HEK293 (cell line): ENCODE measurements around the gene CAPNS2.

Source experiments
- CTCF ChIP-seq: fragments of 450-650 bp; formaldehyde crosslinking; IDR thresholded peaks from 2 replicates; pipeline ENCODE4 v1.5.1; 2016; ENCODE audit warnings: missing biosample characterization, missing genetic modification characterization
- PRDM1 ChIP-seq: fragments of 450-650 bp; formaldehyde crosslinking; IDR thresholded peaks from 2 replicates; pipeline ENCODE4; 2016; ENCODE audit warnings: missing biosample characterization, missing genetic modification characterization
- SCRT1 ChIP-seq: fragments of 450-650 bp; formaldehyde crosslinking; IDR thresholded peaks from 2 replicates; pipeline ENCODE4 v1.5.1; 2016; ENCODE audit warnings: missing biosample characterization, missing genetic modification characterization, borderline replicate concordance
- ZBTB1 ChIP-seq: fragments of 450-650 bp; formaldehyde crosslinking; IDR thresholded peaks from 2 replicates; pipeline ENCODE4 v1.5.1; 2016; ENCODE audit warnings: missing biosample characterization, missing genetic modification characterization
- ZBTB44 ChIP-seq: fragments of 450-650 bp; IDR thresholded peaks from 2 replicates; pipeline ENCODE4 v1.5.1; 2018; ENCODE audit warnings: missing biosample characterization, mild to moderate bottlenecking, missing genetic modification characterization
- ZNF274 ChIP-seq, 2 experiments: fragments of 200-500 bp in 1 of 2; fragments of 450-650 bp in 1 of 2; sonication (Bioruptor generic) in 1 of 2; formaldehyde crosslinking in 1 of 2; IDR thresholded peaks; 2 replicates each; pipeline versions ENCODE4 v1.5.1 to v1.6.1; 2014 to 2016; ENCODE audit warnings: borderline replicate concordance in 1 of 2, inconsistent platforms in 1 of 2, low read length in 1 of 2, missing biosample characterization in 1 of 2, missing genetic modification characterization in 1 of 2
- ZNF292 ChIP-seq: fragments of 450-650 bp; formaldehyde crosslinking; IDR thresholded peaks from 2 replicates; pipeline ENCODE4 v1.5.1; 2016; ENCODE audit warnings: low read depth, missing biosample characterization, missing genetic modification characterization, borderline replicate concordance
- ZNF416 ChIP-seq: fragments of 450-650 bp; formaldehyde crosslinking; IDR thresholded peaks from 2 replicates; pipeline ENCODE4 v1.5.1; 2016; ENCODE audit warnings: missing biosample characterization, missing genetic modification characterization
- ZNF585B ChIP-seq: fragments of 450-650 bp; formaldehyde crosslinking; IDR thresholded peaks from 2 replicates; pipeline ENCODE4 v1.5.1; 2016; ENCODE audit warnings: missing biosample characterization, missing genetic modification characterization
- ZNF704 ChIP-seq: fragments of 450-650 bp; formaldehyde crosslinking; IDR thresholded peaks from 2 replicates; pipeline ENCODE4 v1.5.1; 2016; ENCODE audit warnings: missing biosample characterization, missing genetic modification characterization
- ZXDB ChIP-seq: fragments of 450-650 bp; formaldehyde crosslinking; IDR thresholded peaks from 2 replicates; pipeline ENCODE4 v1.5.1; 2016; ENCODE audit warnings: missing biosample characterization, missing genetic modification characterization
- TF ChIP-seq, protein P1 (sequence below): fragments of 450-650 bp; formaldehyde crosslinking; IDR thresholded peaks from 2 replicates; pipeline ENCODE4 v1.5.1; 2016; ENCODE audit warnings: missing biosample characterization, missing genetic modification characterization

DNA sequence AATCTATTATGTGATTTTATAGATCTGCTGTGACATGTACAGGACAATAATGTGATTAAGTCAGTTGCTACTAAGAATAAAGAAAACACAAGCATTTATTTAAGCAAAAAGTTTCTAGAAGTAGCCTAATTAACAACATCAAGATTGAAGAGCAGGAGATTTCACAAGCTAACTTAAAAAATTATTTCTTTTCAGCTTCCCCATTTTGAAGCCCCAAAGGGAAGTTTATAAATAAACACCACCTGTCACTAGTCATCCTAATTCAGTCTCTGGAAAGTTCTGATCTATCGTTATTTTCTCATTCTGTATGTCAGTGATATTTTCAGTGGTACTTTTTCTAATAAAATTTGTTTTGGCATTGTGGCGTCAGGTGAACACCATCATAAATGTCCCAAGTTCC lies 8.3 kb downstream of the CAPNS2 start:
- TF ChIP-seq ZBTB44 (tag by site-specific recombination) (no peak), CTCF (tag by site-specific recombination) (no peak), ZNF585B (tag by site-specific recombination) (no peak), ZBTB1 (tag by site-specific recombination) (no peak), ZNF292 (no peak), PRDM1 (tag by site-specific recombination) (no peak), ZXDB (tag by site-specific recombination) (no peak), ZNF274 (IDR thresholded peaks at IDR 0.05; ENCODE audit: low read length) (no peak), ZNF274 (tag by site-specific recombination; IDR thresholded peaks at IDR 0.05; ENCODE audit: borderline replicate concordance) (no peak), ZNF704 (tag by site-specific recombination) (no peak), SCRT1 (tag by site-specific recombination) (no peak), ZNF416 (tag by site-specific recombination) (no peak)
- TF ChIP-seq, protein P1, sequence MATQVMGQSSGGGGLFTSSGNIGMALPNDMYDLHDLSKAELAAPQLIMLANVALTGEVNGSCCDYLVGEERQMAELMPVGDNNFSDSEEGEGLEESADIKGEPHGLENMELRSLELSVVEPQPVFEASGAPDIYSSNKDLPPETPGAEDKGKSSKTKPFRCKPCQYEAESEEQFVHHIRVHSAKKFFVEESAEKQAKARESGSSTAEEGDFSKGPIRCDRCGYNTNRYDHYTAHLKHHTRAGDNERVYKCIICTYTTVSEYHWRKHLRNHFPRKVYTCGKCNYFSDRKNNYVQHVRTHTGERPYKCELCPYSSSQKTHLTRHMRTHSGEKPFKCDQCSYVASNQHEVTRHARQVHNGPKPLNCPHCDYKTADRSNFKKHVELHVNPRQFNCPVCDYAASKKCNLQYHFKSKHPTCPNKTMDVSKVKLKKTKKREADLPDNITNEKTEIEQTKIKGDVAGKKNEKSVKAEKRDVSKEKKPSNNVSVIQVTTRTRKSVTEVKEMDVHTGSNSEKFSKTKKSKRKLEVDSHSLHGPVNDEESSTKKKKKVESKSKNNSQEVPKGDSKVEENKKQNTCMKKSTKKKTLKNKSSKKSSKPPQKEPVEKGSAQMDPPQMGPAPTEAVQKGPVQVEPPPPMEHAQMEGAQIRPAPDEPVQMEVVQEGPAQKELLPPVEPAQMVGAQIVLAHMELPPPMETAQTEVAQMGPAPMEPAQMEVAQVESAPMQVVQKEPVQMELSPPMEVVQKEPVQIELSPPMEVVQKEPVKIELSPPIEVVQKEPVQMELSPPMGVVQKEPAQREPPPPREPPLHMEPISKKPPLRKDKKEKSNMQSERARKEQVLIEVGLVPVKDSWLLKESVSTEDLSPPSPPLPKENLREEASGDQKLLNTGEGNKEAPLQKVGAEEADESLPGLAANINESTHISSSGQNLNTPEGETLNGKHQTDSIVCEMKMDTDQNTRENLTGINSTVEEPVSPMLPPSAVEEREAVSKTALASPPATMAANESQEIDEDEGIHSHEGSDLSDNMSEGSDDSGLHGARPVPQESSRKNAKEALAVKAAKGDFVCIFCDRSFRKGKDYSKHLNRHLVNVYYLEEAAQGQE (tag by site-specific recombination): no peak
